Activated B cell treated with CpG ODN at 0.5 μM for 24 hours (primary cell): Measurements from ENCODE around the gene PI16. TPM values are rescaled to one million over a fixed set of nuclear protein-coding genes. Genes with fewer than 3 reads are reported as not detected.
A peak's percentile ranks its signal among the peaks of the same experiment; 100 is the strongest.

Experiments used
- ATAC-seq: fragments of 200-7000 bp; cut with Tn5 transposase; one replicate; pipeline ENCODE4 v1.10.0; 2021; ENCODE audit warnings: low read depth, mild to moderate bottlenecking, moderate library complexity
- CTCF ChIA-PET: fragments of 350-600 bp; sonication (Branson Sonifier 250); formaldehyde crosslinking; loops from one replicate; lab custom pipeline; 2021; ENCODE audit warnings: antibody characterized with exemption; lab: Charles Lee
- POLR2A ChIA-PET: fragments of 350-600 bp; sonication (Branson Sonifier 250); formaldehyde crosslinking; loops from one replicate; lab custom pipeline; 2021; ENCODE audit warnings: antibody characterized with exemption; lab: Charles Lee
- DNase-seq: peaks from one replicate; pipeline ENCODE4 v3.0.0; 2022
- H3K27ac Mint-ChIP-seq: one replicate; pipeline ENCODE4 v1.8.0; 2020; ENCODE audit warnings: mixed read lengths
- H3K27me3 Mint-ChIP-seq: one replicate; pipeline ENCODE4 v1.8.0; 2021; ENCODE audit warnings: mixed read lengths
- H3K36me3 Mint-ChIP-seq: one replicate; pipeline ENCODE4 v1.8.0; 2021; ENCODE audit warnings: low read depth, mixed read lengths
- H3K4me1 Mint-ChIP-seq: one replicate; pipeline ENCODE4 v1.8.0; 2021; ENCODE audit warnings: mixed read lengths
- H3K4me3 Mint-ChIP-seq: one replicate; pipeline ENCODE4 v1.8.0; 2020; ENCODE audit warnings: mild to moderate bottlenecking, mixed read lengths
- H3K9me3 Mint-ChIP-seq: one replicate; pipeline ENCODE4 v1.8.0; 2020; ENCODE audit warnings: mixed read lengths
- CTCF ChIP-seq: fragments of 200-600 bp; IDR thresholded peaks from one replicate; pipeline ENCODE4 v1.8.0; 2022; ENCODE audit warnings: antibody characterized with exemption, mild to moderate bottlenecking
- intact Hi-C: fragments of 100-400 bp; cut with micrococcal nuclease; formaldehyde crosslinking; loops from one replicate; pipeline ENCODE4 v1.15.1; 2024
- total RNA-seq: library from RNA; stranded (reverse); gene quantifications from 2 replicates; pipeline ENCODE4 v1.2.3, GENCODE V29; 2022

PI16 gene
- total RNA-seq, 1 donor from 2014 or later, result 0.78 TPM

DNA sequence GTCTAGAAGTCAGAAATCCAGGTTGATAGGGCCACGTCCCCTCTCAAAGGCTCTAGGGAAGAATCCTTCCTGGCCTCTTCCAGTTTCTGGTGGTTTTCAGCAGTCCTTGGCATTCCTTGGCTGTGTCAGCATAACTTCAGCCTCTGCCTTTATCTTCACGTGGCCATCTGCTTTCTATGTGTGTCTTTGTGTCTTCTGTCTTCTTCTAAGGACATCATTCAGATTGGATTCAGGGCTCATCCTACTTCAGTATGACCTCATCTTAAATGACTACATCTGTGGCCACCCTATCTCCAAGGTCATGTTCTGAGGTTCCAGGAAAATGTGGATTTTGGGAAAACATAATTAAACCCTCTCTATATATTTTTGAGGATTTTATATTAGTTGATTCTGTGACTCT is 45.8 kb upstream of the PI16 start:
- ATAC-seq (no peak), DNase-seq (no peak)
- H3K4me1 Mint-ChIP-seq, result peaks cover 14% of the 10 kb centered on the region
- ChIA-PET POLR2A (interaction anchor here (0.6 kb wide), 1 partner anchor 418 kb away, joined by 3 read pairs; no protein-coding TSS in a partner anchor), CTCF (no interaction called here)
- H3K4me3 Mint-ChIP-seq, result no peak overlapping the region
- no peak overlapping the region for H3K27ac Mint-ChIP-seq
- peaks cover 60% of the 10 kb centered on the region for H3K36me3 Mint-ChIP-seq
- intact Hi-C loops, result no loop called here
- H3K27me3 Mint-ChIP-seq, result no peaks in the 10 kb centered on the region
- no peaks in the 10 kb centered on the region for H3K9me3 Mint-ChIP-seq
- no peak for TF ChIP-seq CTCF

- TF ChIP-seq CTCF, result no peak
- Mint-ChIP-seq H3K9me3 (no peaks in the 10 kb centered on the region), H3K27me3 (no peaks in the 10 kb centered on the region), H3K4me1 (peaks cover 14% of the 10 kb centered on the region), H3K4me3 (no peak overlapping the region), H3K27ac (no peak overlapping the region), H3K36me3 (peaks cover 62% of the 10 kb centered on the region)
- POLR2A ChIA-PET, result no interaction called here
- ATAC-seq, result no peak
- CTCF ChIA-PET, result interaction anchor here (2.0 kb wide), 1 partner anchor 106 kb away, joined by 8 read pairs; no protein-coding TSS in a partner anchor
- intact Hi-C loops, result no loop called here
- no peak for DNase-seq
Observed at GRCh38 chr6:36912030-36912454, 42.5 kb upstream of the PI16 start.

DNA sequence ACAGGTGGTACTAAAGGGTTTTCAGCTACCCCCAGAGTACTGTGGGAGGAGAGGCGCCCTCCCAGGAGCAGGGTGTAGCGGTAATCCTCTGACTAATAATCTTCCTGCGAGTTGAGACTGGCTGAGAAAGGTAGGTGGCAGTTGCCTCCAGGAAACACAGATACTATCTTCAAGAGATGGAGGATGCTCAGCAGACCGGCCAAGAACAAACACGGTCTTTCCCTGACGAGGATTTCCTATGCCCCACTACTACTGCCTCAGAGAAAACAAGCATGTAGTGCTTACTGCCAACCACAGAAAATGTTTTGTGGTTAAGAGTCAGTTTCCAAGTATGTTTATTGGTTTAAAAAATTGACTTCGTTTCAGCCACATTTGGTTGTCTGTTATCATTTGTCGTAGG is 42.0 kb upstream of the PI16 start:
- H3K4me3 Mint-ChIP-seq, result no peak overlapping the region
- peaks cover 14% of the 10 kb centered on the region for H3K4me1 Mint-ChIP-seq
- no peaks in the 10 kb centered on the region for H3K27me3 Mint-ChIP-seq
- ChIA-PET POLR2A (no interaction called here), CTCF (interaction anchor here (2.0 kb wide), 1 partner anchor 105 kb away, joined by 8 read pairs; no protein-coding TSS in a partner anchor)
- no peak for TF ChIP-seq CTCF
- DNase-seq (no peak), ATAC-seq (peak; percentile 7)
- no peaks in the 10 kb centered on the region for H3K9me3 Mint-ChIP-seq
- peaks cover 62% of the 10 kb centered on the region for H3K36me3 Mint-ChIP-seq
- H3K27ac Mint-ChIP-seq, result peak overlapping the region; percentile 24
- intact Hi-C loops, result no loop called here

GRCh38 chr6:36913082-36913481 is 41.5 kb upstream of the PI16 start:
- Mint-ChIP-seq H3K4me1 (peaks cover 14% of the 10 kb centered on the region), H3K36me3 (peaks cover 59% of the 10 kb centered on the region)
- POLR2A ChIA-PET, result no interaction called here

More at GRCh38 chr6:36913082-36913481, 41.5 kb upstream of the PI16 start:
- Mint-ChIP-seq H3K27me3 (no peaks in the 10 kb centered on the region), H3K27ac (no peak overlapping the region), H3K4me3 (no peak overlapping the region), H3K9me3 (no peaks in the 10 kb centered on the region)
- CTCF ChIA-PET, result interaction anchor here (2.0 kb wide), 1 partner anchor 105 kb away, joined by 8 read pairs; no protein-coding TSS in a partner anchor
- ATAC-seq, result no peak
- intact Hi-C loops, result no loop called here
- no peak for TF ChIP-seq CTCF
- no peak for DNase-seq
